ENCODE measurements around the gene PAX7. TPM values are rescaled to one million over a fixed set of nuclear protein-coding genes. Genes with fewer than 3 reads are reported as not detected.

The PAX7 gene
- total RNA-seq, 2 donors from 2014 or later, result not detected

GRCh38 chr1:18725231-18725895 lies 94.7 kb downstream of the PAX7 start:
- peaks cover 5% of the 10 kb centered on the region for H3K27me3 ChIP-seq
- H3K4me3 ChIP-seq, result no peak overlapping the region
- H3K36me3 ChIP-seq, result no peaks in the 10 kb centered on the region
- no peaks in the 10 kb centered on the region for H3K9me3 ChIP-seq
- H3K4me1 ChIP-seq, result no peaks in the 10 kb centered on the region
- H3K27ac ChIP-seq, result no peak overlapping the region
- DNase-seq, result no peak
- TF ChIP-seq, protein P1, sequence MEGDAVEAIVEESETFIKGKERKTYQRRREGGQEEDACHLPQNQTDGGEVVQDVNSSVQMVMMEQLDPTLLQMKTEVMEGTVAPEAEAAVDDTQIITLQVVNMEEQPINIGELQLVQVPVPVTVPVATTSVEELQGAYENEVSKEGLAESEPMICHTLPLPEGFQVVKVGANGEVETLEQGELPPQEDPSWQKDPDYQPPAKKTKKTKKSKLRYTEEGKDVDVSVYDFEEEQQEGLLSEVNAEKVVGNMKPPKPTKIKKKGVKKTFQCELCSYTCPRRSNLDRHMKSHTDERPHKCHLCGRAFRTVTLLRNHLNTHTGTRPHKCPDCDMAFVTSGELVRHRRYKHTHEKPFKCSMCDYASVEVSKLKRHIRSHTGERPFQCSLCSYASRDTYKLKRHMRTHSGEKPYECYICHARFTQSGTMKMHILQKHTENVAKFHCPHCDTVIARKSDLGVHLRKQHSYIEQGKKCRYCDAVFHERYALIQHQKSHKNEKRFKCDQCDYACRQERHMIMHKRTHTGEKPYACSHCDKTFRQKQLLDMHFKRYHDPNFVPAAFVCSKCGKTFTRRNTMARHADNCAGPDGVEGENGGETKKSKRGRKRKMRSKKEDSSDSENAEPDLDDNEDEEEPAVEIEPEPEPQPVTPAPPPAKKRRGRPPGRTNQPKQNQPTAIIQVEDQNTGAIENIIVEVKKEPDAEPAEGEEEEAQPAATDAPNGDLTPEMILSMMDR (IDR thresholded peaks at IDR 0.05), result no peak
- no peak overlapping the region for H3K9ac ChIP-seq (ENCODE audit: low read depth in 2 of 2, low read length in 2 of 2)
- intact Hi-C loops (cut with DNase I), result no loop called here

DNA sequence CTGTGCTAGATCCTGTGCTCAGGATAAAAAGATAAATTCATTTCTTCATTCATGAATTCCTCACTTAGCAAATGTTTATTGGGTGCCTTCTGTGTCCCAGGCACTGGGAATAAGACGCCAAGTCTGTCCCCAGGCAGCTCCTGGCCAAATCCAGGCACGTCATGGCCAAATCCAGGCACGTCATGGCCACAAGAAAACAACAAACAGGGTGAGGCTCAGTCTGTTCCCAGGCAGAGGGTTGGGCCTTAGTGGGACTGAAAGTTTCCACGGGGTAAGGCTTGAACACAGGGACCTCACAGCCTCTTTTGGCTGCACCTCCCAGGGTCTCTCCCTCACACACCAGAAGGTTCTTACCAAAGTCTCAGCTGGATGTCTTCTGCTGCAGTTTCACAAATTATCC lies 95.7 kb downstream of the PAX7 start:
- H3K4me3 ChIP-seq, result no peak overlapping the region
- H3K9me3 ChIP-seq, result no peaks in the 10 kb centered on the region
- H3K9ac ChIP-seq (ENCODE audit: low read depth in 2 of 2, low read length in 2 of 2), result no peak overlapping the region
- no peaks in the 10 kb centered on the region for H3K4me1 ChIP-seq
- H3K36me3 ChIP-seq, result no peaks in the 10 kb centered on the region
- peaks cover 5% of the 10 kb centered on the region for H3K27me3 ChIP-seq
- intact Hi-C loops (cut with DNase I), result no loop called here
- no peak overlapping the region for H3K27ac ChIP-seq
- TF ChIP-seq, protein P1 (IDR thresholded peaks at IDR 0.05), result no peak
- DNase-seq, result no peak

DNA sequence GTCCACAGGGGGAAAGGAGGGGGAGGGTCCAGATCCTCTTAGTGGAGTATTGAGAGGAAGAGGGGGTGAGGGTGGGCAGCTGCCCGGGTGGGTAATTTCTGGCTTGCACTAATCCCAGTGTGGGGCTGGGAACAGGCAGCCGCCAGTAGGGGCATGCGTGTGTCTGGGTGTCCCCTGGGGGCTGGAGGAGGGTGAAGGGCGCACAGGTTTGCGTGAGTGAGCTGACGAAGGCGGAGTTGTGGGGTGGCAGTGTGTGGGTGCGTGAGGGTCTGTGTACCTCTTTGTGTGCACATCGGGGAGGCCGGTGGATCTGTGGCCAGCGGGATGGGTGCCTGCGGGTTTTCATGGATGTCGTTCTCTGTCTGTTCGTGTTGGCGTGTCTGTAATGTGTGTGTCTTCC lies 97.3 kb downstream of the PAX7 start:
- peaks cover 5% of the 10 kb centered on the region for H3K27me3 ChIP-seq
- intact Hi-C loops (cut with DNase I), result no loop called here

GRCh38 chr1:18730321-18730720 lies 99.7 kb downstream of the PAX7 start:
- no peak for DNase-seq
- H3K27me3 ChIP-seq, result no peaks in the 10 kb centered on the region
- H3K4me3 ChIP-seq, result no peak overlapping the region
- no peak overlapping the region for H3K9ac ChIP-seq (ENCODE audit: low read depth in 2 of 2, low read length in 2 of 2)
- intact Hi-C loops (cut with DNase I), result no loop called here
- H3K36me3 ChIP-seq, result no peaks in the 10 kb centered on the region
- H3K4me1 ChIP-seq, result no peaks in the 10 kb centered on the region
- H3K9me3 ChIP-seq, result no peaks in the 10 kb centered on the region
- TF ChIP-seq, protein P1 (IDR thresholded peaks at IDR 0.05), result no peak
- H3K27ac ChIP-seq, result no peak overlapping the region

More for the DNA sequence above, 97.3 kb downstream of the PAX7 start:
- Histone ChIP-seq H3K4me1 (no peaks in the 10 kb centered on the region), H3K27ac (no peak overlapping the region), H3K36me3 (no peaks in the 10 kb centered on the region), H3K9ac (ENCODE audit: low read depth in 2 of 2, low read length in 2 of 2) (no peak overlapping the region), H3K4me3 (no peak overlapping the region), H3K9me3 (no peaks in the 10 kb centered on the region)
- TF ChIP-seq, protein P1 (IDR thresholded peaks at IDR 0.05), result no peak
- DNase-seq, result no peak

GRCh38 chr1:18731148-18731547 lies 100.5 kb downstream of the PAX7 start:
- no peak for DNase-seq
- Histone ChIP-seq H3K27me3 (no peaks in the 10 kb centered on the region), H3K4me1 (no peaks in the 10 kb centered on the region), H3K4me3 (no peak overlapping the region), H3K27ac (no peak overlapping the region), H3K9me3 (no peaks in the 10 kb centered on the region), H3K36me3 (no peaks in the 10 kb centered on the region), H3K9ac (ENCODE audit: low read depth in 2 of 2, low read length in 2 of 2) (no peak overlapping the region)
- TF ChIP-seq, protein P1 (IDR thresholded peaks at IDR 0.05), result no peak
- intact Hi-C loops (cut with DNase I), result no loop called here

Data from colonic mucosa (tissue), 4 donors.